Measurements from ENCODE around the gene ELMO1. TPM values are rescaled to one million over a fixed set of nuclear protein-coding genes. Genes with fewer than 3 reads are reported as not detected.

The ELMO1 gene
- total RNA-seq, 1 donor from 2014 or later = 29.4 TPM

DNA sequence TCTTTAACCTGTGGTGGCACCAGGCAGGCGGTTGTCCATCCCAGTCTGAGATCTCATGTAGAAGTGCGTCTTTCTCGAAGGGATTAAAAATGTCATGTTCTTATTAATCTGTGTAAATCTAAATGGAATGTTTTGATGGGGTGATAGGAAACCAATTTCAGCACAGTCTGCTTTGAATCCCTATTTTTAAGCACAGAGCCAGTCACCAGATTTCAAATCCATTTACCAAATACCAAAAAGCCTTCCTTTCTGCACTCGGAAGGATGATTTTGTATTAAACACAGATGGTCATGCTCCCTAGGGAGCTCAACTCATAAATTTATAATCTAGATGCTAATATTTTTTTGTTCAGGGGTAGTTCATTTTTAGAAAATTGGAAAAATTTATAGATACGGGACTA is 563.8 kb downstream of the ELMO1 start:
- Mint-ChIP-seq H3K4me1 (ENCODE audit: unreplicated experiment) (peaks cover 22% of the 10 kb centered on the region), H3K36me3 (peaks cover 3% of the 10 kb centered on the region), H3K27ac (no peak overlapping the region), H3K4me3 (no peak overlapping the region), H3K27me3 (no peaks in the 10 kb centered on the region), H3K9me3 (no peaks in the 10 kb centered on the region)
- no peak for TF ChIP-seq CTCF (conservative IDR thresholded peaks at IDR 0.05)
- DNase-seq (ENCODE audit: extremely low spot score, unreplicated experiment) = no peak

DNA sequence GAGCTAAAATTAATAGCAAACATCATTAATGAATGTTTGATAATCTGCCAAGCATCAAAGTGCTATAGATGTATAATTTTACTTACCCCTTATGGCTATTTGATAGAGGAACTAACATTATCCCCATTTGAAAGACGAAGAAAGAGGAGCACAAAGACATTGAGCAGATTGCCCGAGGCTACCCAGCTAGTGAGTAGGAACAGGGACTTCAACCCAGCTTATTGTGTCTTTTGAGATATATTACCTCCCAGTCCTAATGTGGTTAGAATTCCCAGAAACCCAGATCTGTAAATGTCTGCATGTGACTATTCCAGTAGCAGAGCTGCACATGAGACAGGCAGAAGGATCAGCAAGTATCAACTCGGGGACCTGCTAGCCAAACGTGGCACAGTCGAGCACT is 564.3 kb downstream of the ELMO1 start:
- Mint-ChIP-seq H3K27ac (no peak overlapping the region), H3K36me3 (peaks cover 3% of the 10 kb centered on the region), H3K4me1 (ENCODE audit: unreplicated experiment) (peaks cover 27% of the 10 kb centered on the region), H3K27me3 (no peaks in the 10 kb centered on the region), H3K9me3 (no peaks in the 10 kb centered on the region), H3K4me3 (no peak overlapping the region)
- TF ChIP-seq CTCF (conservative IDR thresholded peaks at IDR 0.05) = no peak
- DNase-seq (ENCODE audit: extremely low spot score, unreplicated experiment) = no peak

DNA sequence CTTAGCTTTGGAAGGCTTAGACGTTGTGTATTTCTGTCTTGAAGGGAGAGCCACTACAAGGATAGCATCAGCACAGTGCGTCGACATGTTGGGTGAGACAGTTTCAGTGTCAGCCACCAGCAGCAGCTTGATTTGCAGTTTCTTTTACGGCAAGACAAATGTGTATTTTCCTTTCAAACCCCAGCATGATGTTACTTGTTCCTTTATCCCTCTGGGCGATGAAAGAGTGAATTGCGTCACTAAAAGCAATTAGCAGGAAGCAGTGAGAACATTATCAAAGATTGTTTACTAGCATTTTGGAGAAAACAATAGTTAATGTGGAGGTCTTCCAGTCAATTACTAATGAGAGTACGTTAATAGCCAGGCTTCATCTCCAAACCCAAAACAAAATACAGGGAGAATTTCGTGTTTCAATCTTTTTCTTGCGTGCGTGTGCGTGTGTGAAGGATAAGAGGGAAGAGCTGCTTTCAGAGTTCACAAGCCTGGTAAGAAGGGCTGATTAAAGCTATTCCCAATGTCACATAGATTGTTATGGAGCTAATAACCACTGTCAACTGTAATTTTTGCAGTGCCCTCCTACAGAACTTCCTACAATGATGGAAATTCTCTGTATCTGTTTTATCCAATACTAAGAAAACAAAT is 567.3 kb downstream of the ELMO1 start:
- H3K27ac Mint-ChIP-seq = peak overlapping the region; percentile 66
- peaks cover 40% of the 10 kb centered on the region for H3K4me1 Mint-ChIP-seq (ENCODE audit: unreplicated experiment)
- H3K36me3 Mint-ChIP-seq = peaks cover 3% of the 10 kb centered on the region
- H3K27me3 Mint-ChIP-seq = no peaks in the 10 kb centered on the region
- peak overlapping the region; percentile 3 for H3K4me3 Mint-ChIP-seq
- no peak for TF ChIP-seq CTCF (conservative IDR thresholded peaks at IDR 0.05)
- DNase-seq (ENCODE audit: extremely low spot score, unreplicated experiment) = no peak
- no peaks in the 10 kb centered on the region for H3K9me3 Mint-ChIP-seq

- Mint-ChIP-seq H3K27me3 (no peaks in the 10 kb centered on the region), H3K4me3 (no peak overlapping the region), H3K36me3 (peaks cover 3% of the 10 kb centered on the region), H3K27ac (no peak overlapping the region), H3K4me1 (ENCODE audit: unreplicated experiment) (peaks cover 40% of the 10 kb centered on the region), H3K9me3 (no peaks in the 10 kb centered on the region)
- no peak for DNase-seq (ENCODE audit: extremely low spot score, unreplicated experiment)
- no peak for TF ChIP-seq CTCF (conservative IDR thresholded peaks at IDR 0.05)
These were observed 568.6 kb downstream of the ELMO1 start for GRCh38 chr7:36880108-36880507.

DNA sequence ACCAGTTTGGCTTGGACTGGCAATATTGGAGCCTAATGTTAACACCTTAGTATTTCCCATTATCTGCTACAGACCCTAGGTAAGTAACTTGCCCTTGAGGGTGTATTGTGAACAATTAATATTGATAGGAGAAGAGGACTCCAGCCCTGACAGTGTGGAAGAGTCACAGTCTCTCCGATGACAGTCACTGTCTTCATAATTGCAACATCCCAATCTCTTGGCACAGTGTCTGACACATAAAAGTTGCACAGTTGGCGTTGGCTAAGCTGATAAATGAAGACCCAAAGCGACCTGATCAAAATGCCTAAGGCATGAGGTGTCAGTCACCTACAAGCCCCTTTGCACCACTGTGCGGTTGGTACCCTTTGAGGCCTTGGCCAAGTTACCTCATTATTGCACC is 569.6 kb downstream of the ELMO1 start:
- no peak for TF ChIP-seq CTCF (conservative IDR thresholded peaks at IDR 0.05)
- Mint-ChIP-seq H3K9me3 (no peaks in the 10 kb centered on the region), H3K27me3 (no peaks in the 10 kb centered on the region), H3K4me3 (no peak overlapping the region), H3K4me1 (ENCODE audit: unreplicated experiment) (peaks cover 31% of the 10 kb centered on the region), H3K27ac (no peak overlapping the region), H3K36me3 (no peaks in the 10 kb centered on the region)
- no peak for DNase-seq (ENCODE audit: extremely low spot score, unreplicated experiment)

- Mint-ChIP-seq H3K9me3 (no peaks in the 10 kb centered on the region), H3K4me3 (no peak overlapping the region), H3K4me1 (ENCODE audit: unreplicated experiment) (peaks cover 31% of the 10 kb centered on the region), H3K27me3 (no peaks in the 10 kb centered on the region), H3K36me3 (no peaks in the 10 kb centered on the region), H3K27ac (no peak overlapping the region)
- DNase-seq (ENCODE audit: extremely low spot score, unreplicated experiment) = no peak
- no peak for TF ChIP-seq CTCF (conservative IDR thresholded peaks at IDR 0.05)
These were observed 570.4 kb downstream of the ELMO1 start for GRCh38 chr7:36878288-36878687.

All from type B pancreatic cell (in vitro differentiated cells).